Fibroblast of skin of left biceps (primary cell): Measurements from ENCODE around the gene C5AR2.
"Not testable (repeated sequence)": the region's sequence is repeated elsewhere in the genome, so short reads cannot be mapped to it uniquely, and the experiment has no call there.

ENCODE experiments used
- DNase-seq, 2 experiments: peaks; one replicate each; pipeline ENCODE4 v3.0.0-alpha.2; 2013; ENCODE audit warnings: low read depth in 2 of 2

C5AR2 gene

GRCh38 chr19:47323872-47324271 is 8.1 kb upstream of the C5AR2 start:
- no peak for DNase-seq

GRCh38 chr19:47324502-47324901 is 7.5 kb upstream of the C5AR2 start:
- no peak for DNase-seq

- DNase-seq: no peak
Measured at GRCh38 chr19:47330466-47330869, 1.5 kb upstream of the C5AR2 start.

- DNase-seq: no peak
Measured at GRCh38 chr19:47331490-47331889, 485 bp upstream of the C5AR2 start.

- not testable (repeated sequence) for DNase-seq
Measured at GRCh38 chr19:47336765-47337718, 5.1 kb downstream of the C5AR2 start.

- DNase-seq: no peak
Measured at GRCh38 chr19:47339196-47339880, 7.4 kb downstream of the C5AR2 start.

GRCh38 chr19:47340477-47341208 is 8.7 kb downstream of the C5AR2 start:
- DNase-seq: no peak

GRCh38 chr19:47341734-47342133 is 9.8 kb downstream of the C5AR2 start:
- DNase-seq: no peak

GRCh38 chr19:47343194-47343802 is 11.3 kb downstream of the C5AR2 start:
- no peak for DNase-seq

- no peak for DNase-seq
Measured at GRCh38 chr19:47344425-47344824, 12.4 kb downstream of the C5AR2 start.

GRCh38 chr19:47346024-47346423 is 14.0 kb downstream of the C5AR2 start:
- not testable (repeated sequence) for DNase-seq

GRCh38 chr19:47348819-47349795 is 17.1 kb downstream of the C5AR2 start, which contains the start of gene DHX34:
TSS of gene DHX34 (plus strand) at chr19:47349315. CDS start at chr19:47353031, 3,716 bp downstream.
- DNase-seq: peak; percentile 96

GRCh38 chr19:47350630-47351029 is 18.7 kb downstream of the C5AR2 start:
- DNase-seq: no peak

- DNase-seq: no peak
Measured at GRCh38 chr19:47351548-47351947, 19.6 kb downstream of the C5AR2 start.

GRCh38 chr19:47352095-47352494 is 20.1 kb downstream of the C5AR2 start:
- no peak for DNase-seq

GRCh38 chr19:47353307-47353712 is 21.3 kb downstream of the C5AR2 start:
- no peak for DNase-seq

GRCh38 chr19:47356900-47357299 is 24.9 kb downstream of the C5AR2 start:
- no peak for DNase-seq

- DNase-seq: no peak
Measured at GRCh38 chr19:47357788-47358680, 26.1 kb downstream of the C5AR2 start.

- no peak for DNase-seq
Measured at GRCh38 chr19:47358936-47359335, 27.0 kb downstream of the C5AR2 start.
